ENCODE measurements around the gene EYA2.

GRCh38 chr20:46984405-46984804 lies 89.8 kb downstream of the EYA2 start:
- TF ChIP-seq, protein P1, sequence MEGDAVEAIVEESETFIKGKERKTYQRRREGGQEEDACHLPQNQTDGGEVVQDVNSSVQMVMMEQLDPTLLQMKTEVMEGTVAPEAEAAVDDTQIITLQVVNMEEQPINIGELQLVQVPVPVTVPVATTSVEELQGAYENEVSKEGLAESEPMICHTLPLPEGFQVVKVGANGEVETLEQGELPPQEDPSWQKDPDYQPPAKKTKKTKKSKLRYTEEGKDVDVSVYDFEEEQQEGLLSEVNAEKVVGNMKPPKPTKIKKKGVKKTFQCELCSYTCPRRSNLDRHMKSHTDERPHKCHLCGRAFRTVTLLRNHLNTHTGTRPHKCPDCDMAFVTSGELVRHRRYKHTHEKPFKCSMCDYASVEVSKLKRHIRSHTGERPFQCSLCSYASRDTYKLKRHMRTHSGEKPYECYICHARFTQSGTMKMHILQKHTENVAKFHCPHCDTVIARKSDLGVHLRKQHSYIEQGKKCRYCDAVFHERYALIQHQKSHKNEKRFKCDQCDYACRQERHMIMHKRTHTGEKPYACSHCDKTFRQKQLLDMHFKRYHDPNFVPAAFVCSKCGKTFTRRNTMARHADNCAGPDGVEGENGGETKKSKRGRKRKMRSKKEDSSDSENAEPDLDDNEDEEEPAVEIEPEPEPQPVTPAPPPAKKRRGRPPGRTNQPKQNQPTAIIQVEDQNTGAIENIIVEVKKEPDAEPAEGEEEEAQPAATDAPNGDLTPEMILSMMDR (IDR thresholded peaks at IDR 0.05; ENCODE audit: poor library complexity) = no peak
- TF ChIP-seq EZH2phosphoT487 (IDR thresholded peaks at IDR 0.05; ENCODE audit: low read depth, severe bottlenecking, unreplicated experiment) = no peak
- no peak for TF ChIP-seq EZH2 (IDR thresholded peaks at IDR 0.05; ENCODE audit: borderline replicate concordance)

All from hepatocyte (in vitro differentiated cells).